B cell (primary cell): Measurements from ENCODE around the gene SIPA1L3. TPM values are rescaled to one million over a fixed set of nuclear protein-coding genes. Genes with fewer than 3 reads are reported as not detected.

Experiments
- ATAC-seq: fragments of 200-7000 bp; cut with Tn5 transposase; one replicate; pipeline ENCODE4 v1.10.0; 2021; ENCODE audit warnings: low read depth, mild to moderate bottlenecking, moderate number of reproducible peaks, moderate library complexity
- CTCF ChIA-PET: fragments of 350-600 bp; sonication (Branson Sonifier 250); formaldehyde crosslinking; loops from one replicate; lab custom pipeline; 2021; ENCODE audit warnings: antibody characterized with exemption, inconsistent platforms; lab: Charles Lee
- POLR2A ChIA-PET: fragments of 350-600 bp; sonication (Branson Sonifier 250); formaldehyde crosslinking; loops from one replicate; lab custom pipeline; 2021; ENCODE audit warnings: antibody characterized with exemption; lab: Charles Lee
- DNase-seq: peaks from one replicate; pipeline ENCODE4 v3.0.0; 2013
- H2AFZ ChIP-seq: 2 replicates; pipeline ENCODE4 v1.6.1; 2012; ENCODE audit warnings: mild to moderate bottlenecking, low read depth, low read length; ENCODE audit not compliant: insufficient read depth, poor library complexity, severe bottlenecking
- H3K27ac ChIP-seq, 2 donors: 1 replicate in 1 of 2; 2 replicates in 1 of 2; pipeline ENCODE4 v1.5.1; 2012 to 2013; ENCODE audit warnings: low read length in 2 of 2, mild to moderate bottlenecking in 2 of 2, moderate library complexity in 1 of 2
- H3K27me3 ChIP-seq, 4 experiments: fragments of 200-600 bp in 1 of 4; sonication (generic) in 1 of 4; replicated peaks in 1 of 4; 1 replicate in 2 of 4; 2 replicates in 2 of 4; pipeline versions ENCODE4 v1.6.1 to v1.7.0; 2013 to 2016; ENCODE audit warnings: low read length in 3 of 4, mild to moderate bottlenecking in 2 of 4, mixed read lengths in 1 of 4, moderate library complexity in 1 of 4; ENCODE audit not compliant: insufficient read depth in 4 of 4, control insufficient read depth in 3 of 4; ENCODE audit errors: control extremely low read depth in 1 of 4
- H3K36me3 ChIP-seq, 2 experiments: replicated peaks in 1 of 2; 1 replicate in 1 of 2; 2 replicates in 1 of 2; pipeline versions ENCODE4 v1.6.1 to v1.7.1; 2013; ENCODE audit warnings: low read length in 1 of 2; ENCODE audit not compliant: insufficient read depth in 2 of 2, control insufficient read depth in 1 of 2; ENCODE audit errors: control extremely low read depth in 1 of 2, extremely low read depth in 1 of 2
- H3K4me1 ChIP-seq, 2 donors: fragments of 200-600 bp in 1 of 2; sonication (generic) in 1 of 2; 1 replicate in 1 of 2; 2 replicates in 1 of 2; pipeline versions ENCODE4 v1.5.1 to v1.6.1; 2013 to 2017; ENCODE audit warnings: low read length in 2 of 2; ENCODE audit not compliant: control insufficient read depth in 2 of 2, insufficient read depth in 2 of 2
- H3K4me2 ChIP-seq: replicated peaks from 2 replicates; pipeline ENCODE3; 2012; ENCODE audit warnings: mild to moderate bottlenecking, low read depth, low read length; ENCODE audit not compliant: poor library complexity, severe bottlenecking
- H3K4me3 ChIP-seq, 5 experiments: fragments of 200-600 bp in 1 of 5; sonication (generic) in 1 of 5; 1 replicate in 3 of 5; 2 replicates in 2 of 5; pipeline versions ENCODE4 v1.5.1 to v1.7.0; 2011 to 2016; ENCODE audit warnings: low read length in 4 of 5, mild to moderate bottlenecking in 4 of 5, low read depth in 2 of 5, control low read depth in 1 of 5, moderate library complexity in 1 of 5; ENCODE audit not compliant: insufficient read depth in 1 of 5; ENCODE audit errors: control extremely low read depth in 1 of 5, extremely low read depth in 1 of 5
- H3K79me2 ChIP-seq: fragments of 200-600 bp; sonication (generic); one replicate; pipeline ENCODE4 v1.6.0; 2016; ENCODE audit warnings: low read length; ENCODE audit not compliant: control insufficient read depth, insufficient read depth
- H3K9ac ChIP-seq: fragments of 200-600 bp; sonication (generic); 2 replicates; pipeline ENCODE4 v1.6.1; 2017; ENCODE audit warnings: mild to moderate bottlenecking, low read length, moderate library complexity
- H3K9me3 ChIP-seq, 3 donors: one replicate each; pipeline versions ENCODE4 v1.6.1 to v1.7.1; 2013; ENCODE audit warnings: low read length in 2 of 3; ENCODE audit not compliant: control insufficient read depth in 2 of 3, insufficient read depth in 1 of 3; ENCODE audit errors: control extremely low read depth in 1 of 3
- H4K20me1 ChIP-seq: 2 replicates; pipeline ENCODE4 v1.6.0; 2012; ENCODE audit warnings: mild to moderate bottlenecking, low read length; ENCODE audit not compliant: insufficient read depth, control insufficient read depth, poor library complexity, severe bottlenecking
- H3K27ac Mint-ChIP-seq: one replicate; pipeline ENCODE4 v1.8.0; 2021; ENCODE audit warnings: mixed read lengths
- H3K27me3 Mint-ChIP-seq: one replicate; pipeline ENCODE4 v1.8.0; 2021; ENCODE audit warnings: mixed read lengths
- H3K4me1 Mint-ChIP-seq: one replicate; pipeline ENCODE4 v1.8.0; 2021; ENCODE audit warnings: mixed read lengths
- H3K4me3 Mint-ChIP-seq: one replicate; pipeline ENCODE4 v1.8.0; 2021; ENCODE audit warnings: mixed read lengths
- H3K9me3 Mint-ChIP-seq: one replicate; pipeline ENCODE4 v1.8.0; 2022; ENCODE audit warnings: mixed read lengths; ENCODE audit not compliant: insufficient read depth
- EZH2 ChIP-seq: IDR thresholded peaks from 2 replicates; pipeline ENCODE4 v1.6.1; 2012; ENCODE audit warnings: borderline replicate concordance, low read depth, mild to moderate bottlenecking, moderate library complexity, low read length; ENCODE audit not compliant: insufficient read depth, poor library complexity, severe bottlenecking
- WGBS: methylation state at CpG from one replicate; pipeline ENCODE4 v1.1.5; 2013; ENCODE audit warnings: missing lambda C conversion rate; ENCODE audit not compliant: insufficient coverage; 5-methylcytosine and 5-hydroxymethylcytosine counted together
- intact Hi-C: fragments of 100-400 bp; cut with micrococcal nuclease; formaldehyde crosslinking; loops from one replicate; pipeline ENCODE4 v1.10.0; 2022
- polyA plus RNA-seq: library from polyadenylated mRNA; depleted of rRNA; stranded (reverse); fragments of >200 nt; gene quantifications from 2 replicates; pipeline ENCODE4 v1.2.3, GENCODE V29; 2012
- total RNA-seq, 2 donors: library from RNA; stranded (reverse); fragments of 120-200 nt in 1 of 2; gene quantifications; 1 replicate in 1 of 2; 2 replicates in 1 of 2; pipeline versions ENCODE4 v1.2.3 to v1.2.4, GENCODE V29; 2013 to 2022
- TF ChIP-seq, protein P1 (sequence below): fragments of 200-600 bp; IDR thresholded peaks from one replicate; pipeline ENCODE4 v1.8.0; 2022; ENCODE audit warnings: antibody characterized with exemption, mild to moderate bottlenecking

The SIPA1L3 gene
- total and polyA plus RNA-seq, 2 donors (not counting 1 experiment from before 2014, with no cell fraction given): 48.3 to 295 TPM

DNA sequence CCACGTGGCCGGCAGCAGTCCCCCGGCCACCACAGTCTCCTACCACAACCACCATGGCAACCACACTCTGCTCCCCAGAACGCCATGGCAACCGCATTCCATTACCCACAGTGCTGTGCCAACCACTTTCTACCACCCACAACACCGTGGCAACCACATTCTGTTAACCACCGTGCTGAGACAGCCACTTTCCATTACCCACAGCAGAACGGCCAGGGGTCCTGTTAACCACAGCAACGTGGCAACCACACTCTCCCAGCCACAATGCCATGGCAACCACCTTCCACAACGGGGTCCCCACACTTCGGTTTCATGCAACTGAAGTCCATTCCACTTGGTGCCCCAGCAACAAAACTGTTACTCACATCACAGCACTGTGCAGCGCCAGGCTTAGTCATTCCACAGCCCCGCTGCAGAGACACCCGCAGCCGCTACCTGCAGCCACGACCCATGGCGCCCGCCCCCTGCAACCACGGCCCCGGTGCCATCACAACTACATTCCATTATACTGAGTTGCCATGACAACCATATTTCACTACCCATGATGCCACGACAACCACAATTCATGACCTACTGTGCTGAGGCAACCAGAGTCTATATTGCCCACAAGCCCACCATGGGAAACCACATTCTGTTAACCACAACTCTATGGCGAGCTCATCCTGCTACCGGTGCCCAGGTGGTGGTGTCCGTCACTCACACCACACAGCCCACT lies 307.1 kb downstream of the SIPA1L3 start:
- Histone ChIP-seq H3K9ac (no peak overlapping the region), H3K27ac (no peak overlapping the region), H3K4me3 (no peak overlapping the region), H3K9me3 (peaks cover 0 to 12% (median 0%) of the 10 kb centered on the region in 3 donors), H3K36me3 (no peaks in the 10 kb centered on the region), H3K27me3 (peaks cover 0 to 58% (median 16%) of the 10 kb centered on the region in 4 experiments), H3K4me2 (no peak overlapping the region), H4K20me1 (peaks cover 22% of the 10 kb centered on the region), H2AFZ (no peak overlapping the region), H3K79me2 (no peaks in the 10 kb centered on the region), H3K4me1 (peaks cover 26 to 29% of the 10 kb centered on the region in 2 donors)
- H3K4me3 Mint-ChIP-seq: peak overlapping the region; percentile 38
- intact Hi-C loops: no loop called here
- H3K9me3 Mint-ChIP-seq: no peaks in the 10 kb centered on the region
- H3K4me1 Mint-ChIP-seq: peaks cover 31% of the 10 kb centered on the region
- H3K27ac Mint-ChIP-seq: peak overlapping the region; percentile 50
- WGBS: 9% methylated on average over 24 of the region's 24 CpGs
- POLR2A ChIA-PET: no interaction called here
- peaks cover 32% of the 10 kb centered on the region for H3K27me3 Mint-ChIP-seq
- peak; percentile 63 for DNase-seq
- ATAC-seq: peak; percentile 45
- CTCF ChIA-PET: interaction anchor here (1.0 kb wide), 1 partner anchor 312 kb away, joined by 4 read pairs; no protein-coding TSS in a partner anchor
- TF ChIP-seq, protein P1, sequence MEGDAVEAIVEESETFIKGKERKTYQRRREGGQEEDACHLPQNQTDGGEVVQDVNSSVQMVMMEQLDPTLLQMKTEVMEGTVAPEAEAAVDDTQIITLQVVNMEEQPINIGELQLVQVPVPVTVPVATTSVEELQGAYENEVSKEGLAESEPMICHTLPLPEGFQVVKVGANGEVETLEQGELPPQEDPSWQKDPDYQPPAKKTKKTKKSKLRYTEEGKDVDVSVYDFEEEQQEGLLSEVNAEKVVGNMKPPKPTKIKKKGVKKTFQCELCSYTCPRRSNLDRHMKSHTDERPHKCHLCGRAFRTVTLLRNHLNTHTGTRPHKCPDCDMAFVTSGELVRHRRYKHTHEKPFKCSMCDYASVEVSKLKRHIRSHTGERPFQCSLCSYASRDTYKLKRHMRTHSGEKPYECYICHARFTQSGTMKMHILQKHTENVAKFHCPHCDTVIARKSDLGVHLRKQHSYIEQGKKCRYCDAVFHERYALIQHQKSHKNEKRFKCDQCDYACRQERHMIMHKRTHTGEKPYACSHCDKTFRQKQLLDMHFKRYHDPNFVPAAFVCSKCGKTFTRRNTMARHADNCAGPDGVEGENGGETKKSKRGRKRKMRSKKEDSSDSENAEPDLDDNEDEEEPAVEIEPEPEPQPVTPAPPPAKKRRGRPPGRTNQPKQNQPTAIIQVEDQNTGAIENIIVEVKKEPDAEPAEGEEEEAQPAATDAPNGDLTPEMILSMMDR: no peak
- TF ChIP-seq EZH2: no peak
